Pons (tissue), 1 donor: Measurements from ENCODE around the gene EPHX1.
"Not testable (repeated sequence)": the region's sequence is repeated elsewhere in the genome, so short reads cannot be mapped to it uniquely, and the experiment has no call there.

Experiments
- DNase-seq: peaks from one replicate; pipeline ENCODE4 v3.0.0-alpha.2; 2016; ENCODE audit warnings: low spot score

The EPHX1 gene

GRCh38 chr1:225816643-225817538 is 7.0 kb downstream of the EPHX1 start:
- no peak for DNase-seq

GRCh38 chr1:225817611-225818061 is 7.7 kb downstream of the EPHX1 start:
- peak; percentile 91 for DNase-seq

- DNase-seq = no peak
These were observed 8.3 kb downstream of the EPHX1 start for GRCh38 chr1:225818229-225818628.

GRCh38 chr1:225819346-225820192 is 9.6 kb downstream of the EPHX1 start:
- DNase-seq = no peak

- DNase-seq = no peak
These were observed 10.7 kb downstream of the EPHX1 start for GRCh38 chr1:225820522-225821120.

GRCh38 chr1:225822655-225823403 is 12.9 kb downstream of the EPHX1 start:
- DNase-seq = no peak

GRCh38 chr1:225823811-225824261 is 13.9 kb downstream of the EPHX1 start:
- no peak for DNase-seq

- no peak for DNase-seq
These were observed 14.6 kb downstream of the EPHX1 start for GRCh38 chr1:225824533-225824941.

- no peak for DNase-seq
These were observed 15.2 kb downstream of the EPHX1 start for GRCh38 chr1:225825078-225825477.

- no peak for DNase-seq
These were observed 15.7 kb downstream of the EPHX1 start for GRCh38 chr1:225825607-225826007.

GRCh38 chr1:225827076-225827475 is 17.2 kb downstream of the EPHX1 start:
- no peak for DNase-seq

- DNase-seq = no peak
These were observed 18.9 kb downstream of the EPHX1 start for GRCh38 chr1:225828706-225829345.

GRCh38 chr1:225830841-225831240 is 20.9 kb downstream of the EPHX1 start:
- no peak for DNase-seq

- peak; percentile 58 for DNase-seq
These were observed 24.7 kb downstream of the EPHX1 start for GRCh38 chr1:225834417-225835329.

- DNase-seq = no peak
These were observed 25.9 kb downstream of the EPHX1 start for GRCh38 chr1:225835856-225836255.

GRCh38 chr1:225836296-225836695 is 26.4 kb downstream of the EPHX1 start:
- not testable (repeated sequence) for DNase-seq

GRCh38 chr1:225838793-225839192 is 28.9 kb downstream of the EPHX1 start:
- no peak for DNase-seq

- DNase-seq = no peak
These were observed 30.3 kb downstream of the EPHX1 start for GRCh38 chr1:225840223-225840610.

GRCh38 chr1:225840713-225841112 is 30.8 kb downstream of the EPHX1 start:
- no peak for DNase-seq

- no peak for DNase-seq
These were observed 32.1 kb downstream of the EPHX1 start for GRCh38 chr1:225842074-225842473.
